ENCODE data around the gene MAPK7.

GRCh38 chr17:19346351-19347255 lies 31.7 kb upstream of the MAPK7 start:
- TF ChIP-seq KLF9 (tag by site-specific recombination; IDR thresholded peaks at IDR 0.05; ENCODE audit: low read depth) = no peak
- TF ChIP-seq ZNF830 (tag by site-specific recombination; IDR thresholded peaks at IDR 0.05; ENCODE audit: low read depth) = no peak
- no peak for TF ChIP-seq ZNF184 (tag by site-specific recombination; IDR thresholded peaks at IDR 0.05)
- TF ChIP-seq CTCF (tag by site-specific recombination; IDR thresholded peaks at IDR 0.05) = no peak
- no peak for TF ChIP-seq ZNF274 (IDR thresholded peaks at IDR 0.05; ENCODE audit: low read length)
- TF ChIP-seq ZNF274 (tag by site-specific recombination; IDR thresholded peaks at IDR 0.05; ENCODE audit: borderline replicate concordance) = no peak
- no peak for TF ChIP-seq KLF10 (tag by site-specific recombination; IDR thresholded peaks at IDR 0.05)
- no peak for TF ChIP-seq PRDM4 (tag by site-specific recombination; IDR thresholded peaks at IDR 0.05)
- TF ChIP-seq, protein P1, sequence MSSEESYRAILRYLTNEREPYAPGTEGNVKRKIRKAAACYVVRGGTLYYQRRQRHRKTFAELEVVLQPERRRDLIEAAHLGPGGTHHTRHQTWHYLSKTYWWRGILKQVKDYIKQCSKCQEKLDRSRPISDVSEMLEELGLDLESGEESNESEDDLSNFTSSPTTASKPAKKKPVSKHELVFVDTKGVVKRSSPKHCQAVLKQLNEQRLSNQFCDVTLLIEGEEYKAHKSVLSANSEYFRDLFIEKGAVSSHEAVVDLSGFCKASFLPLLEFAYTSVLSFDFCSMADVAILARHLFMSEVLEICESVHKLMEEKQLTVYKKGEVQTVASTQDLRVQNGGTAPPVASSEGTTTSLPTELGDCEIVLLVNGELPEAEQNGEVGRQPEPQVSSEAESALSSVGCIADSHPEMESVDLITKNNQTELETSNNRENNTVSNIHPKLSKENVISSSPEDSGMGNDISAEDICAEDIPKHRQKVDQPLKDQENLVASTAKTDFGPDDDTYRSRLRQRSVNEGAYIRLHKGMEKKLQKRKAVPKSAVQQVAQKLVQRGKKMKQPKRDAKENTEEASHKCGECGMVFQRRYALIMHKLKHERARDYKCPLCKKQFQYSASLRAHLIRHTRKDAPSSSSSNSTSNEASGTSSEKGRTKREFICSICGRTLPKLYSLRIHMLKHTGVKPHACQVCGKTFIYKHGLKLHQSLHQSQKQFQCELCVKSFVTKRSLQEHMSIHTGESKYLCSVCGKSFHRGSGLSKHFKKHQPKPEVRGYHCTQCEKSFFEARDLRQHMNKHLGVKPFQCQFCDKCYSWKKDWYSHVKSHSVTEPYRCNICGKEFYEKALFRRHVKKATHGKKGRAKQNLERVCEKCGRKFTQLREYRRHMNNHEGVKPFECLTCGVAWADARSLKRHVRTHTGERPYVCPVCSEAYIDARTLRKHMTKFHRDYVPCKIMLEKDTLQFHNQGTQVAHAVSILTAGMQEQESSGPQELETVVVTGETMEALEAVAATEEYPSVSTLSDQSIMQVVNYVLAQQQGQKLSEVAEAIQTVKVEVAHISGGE (tag by site-specific recombination; conservative IDR thresholded peaks at IDR 0.05; ENCODE audit: low read depth) = no peak
- TF ChIP-seq, protein P2, sequence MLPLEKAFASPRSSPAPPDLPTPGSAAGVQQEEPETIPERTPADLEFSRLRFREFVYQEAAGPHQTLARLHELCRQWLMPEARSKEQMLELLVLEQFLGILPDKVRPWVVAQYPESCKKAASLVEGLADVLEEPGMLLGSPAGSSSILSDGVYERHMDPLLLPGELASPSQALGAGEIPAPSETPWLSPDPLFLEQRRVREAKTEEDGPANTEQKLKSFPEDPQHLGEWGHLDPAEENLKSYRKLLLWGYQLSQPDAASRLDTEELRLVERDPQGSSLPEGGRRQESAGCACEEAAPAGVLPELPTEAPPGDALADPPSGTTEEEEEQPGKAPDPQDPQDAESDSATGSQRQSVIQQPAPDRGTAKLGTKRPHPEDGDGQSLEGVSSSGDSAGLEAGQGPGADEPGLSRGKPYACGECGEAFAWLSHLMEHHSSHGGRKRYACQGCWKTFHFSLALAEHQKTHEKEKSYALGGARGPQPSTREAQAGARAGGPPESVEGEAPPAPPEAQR (tag by site-specific recombination; IDR thresholded peaks at IDR 0.05) = no peak
